H1 (cell line): ENCODE measurements around the gene LGALS8. TPM values are rescaled to one million over a fixed set of nuclear protein-coding genes. Genes with fewer than 3 reads are reported as not detected.

Experiments used
- CTCF ChIA-PET: fragments of 300-600 bp; sonication (Branson Sonifier 250); formaldehyde crosslinking; loops from one replicate; lab custom pipeline; 2021; ENCODE audit not compliant: partially characterized antibody; lab: Charles Lee
- POLR2A ChIA-PET: fragments of 300-600 bp; sonication (Branson Sonifier 250); formaldehyde crosslinking; loops from one replicate; lab custom pipeline; 2021; ENCODE audit warnings: inconsistent platforms; ENCODE audit not compliant: partially characterized antibody; lab: Charles Lee
- DNase-seq, 2 experiments: peaks; one replicate each; pipeline versions ENCODE4 v3.0.0 to v3.0.0-alpha.2; 2010 to 2022; ENCODE audit warnings: low spot score in 2 of 2, low read depth in 1 of 2, mixed read lengths in 1 of 2
- FAIRE-seq: peaks from 2 replicates; lab custom pipeline; 2011; peaks lifted over from hg19 to GRCh38; lab: Jason Lieb, UNC
- H2AFZ ChIP-seq: 2 replicates; pipeline ENCODE4 v1.8.1; 2012; ENCODE audit warnings: low read length, inconsistent platforms
- H2AK5ac ChIP-seq: 2 replicates; pipeline ENCODE4 v1.6.1; 2013; ENCODE audit warnings: low read depth, low read length
- H2BK120ac ChIP-seq: replicated peaks from 2 replicates; pipeline ENCODE3; 2013; ENCODE audit warnings: low read depth, low read length, inconsistent platforms
- H2BK12ac ChIP-seq: 2 replicates; pipeline ENCODE4 v1.6.1; 2013; ENCODE audit warnings: low read depth, low read length
- H2BK15ac ChIP-seq: 2 replicates; pipeline ENCODE4 v1.6.1; 2013; ENCODE audit warnings: low read length
- H2BK20ac ChIP-seq: 2 replicates; pipeline ENCODE4 v1.6.1; 2013; ENCODE audit warnings: low read length
- H2BK5ac ChIP-seq: 2 replicates; pipeline ENCODE4 v1.6.1; 2013; ENCODE audit warnings: low read depth, low read length
- H3K14ac ChIP-seq: 2 replicates; pipeline ENCODE4 v1.6.1; 2013; ENCODE audit warnings: inconsistent platforms; ENCODE audit not compliant: insufficient read length
- H3K18ac ChIP-seq: 2 replicates; pipeline ENCODE4 v1.6.1; 2013; ENCODE audit warnings: low read length; ENCODE audit errors: extremely low read depth
- H3K23ac ChIP-seq: 2 replicates; pipeline ENCODE4 v1.6.1; 2013; ENCODE audit warnings: inconsistent platforms; ENCODE audit not compliant: insufficient read length
- H3K23me2 ChIP-seq: 2 replicates; pipeline ENCODE4 v1.6.1; 2013; ENCODE audit warnings: low read depth, low read length
- H3K27ac ChIP-seq: 2 replicates; pipeline ENCODE4 v1.6.1; 2011; ENCODE audit warnings: low read depth, low read length, inconsistent platforms
- H3K27me3 ChIP-seq, 4 experiments: replicated peaks in 1 of 4; 1 replicate in 1 of 4; 2 replicates in 3 of 4; pipeline versions ENCODE4 v1.6.1 to v1.8.1; 2011 to 2013; ENCODE audit warnings: low read length in 3 of 4, mild to moderate bottlenecking in 3 of 4, inconsistent platforms in 2 of 4, mixed read lengths in 2 of 4, moderate library complexity in 1 of 4; ENCODE audit not compliant: control insufficient read depth in 3 of 4, insufficient read depth in 3 of 4; ENCODE audit errors: extremely low read depth in 1 of 4
- H3K36me3 ChIP-seq, 4 experiments: 2 replicates each; pipeline versions ENCODE4 v1.6.1 to v1.8.1; 2011 to 2013; ENCODE audit warnings: mild to moderate bottlenecking in 4 of 4, low read length in 3 of 4, moderate library complexity in 2 of 4, control low read depth in 1 of 4, inconsistent platforms in 1 of 4; ENCODE audit not compliant: insufficient read depth in 4 of 4, control insufficient read depth in 2 of 4
- H3K4ac ChIP-seq: replicated peaks from 2 replicates; pipeline ENCODE3; 2013; ENCODE audit warnings: low read length, low read depth, mixed read lengths, inconsistent platforms; ENCODE audit not compliant: insufficient read length
- H3K4me1 ChIP-seq, 4 experiments: replicated peaks in 1 of 4; 1 replicate in 1 of 4; 2 replicates in 3 of 4; pipeline versions ENCODE4 v1.6.1 to v1.8.1; 2011 to 2013; ENCODE audit warnings: low read length in 3 of 4, inconsistent platforms in 2 of 4, mixed read lengths in 1 of 4; ENCODE audit not compliant: insufficient read depth in 4 of 4, control insufficient read depth in 3 of 4
- H3K4me2 ChIP-seq, 2 experiments: 2 replicates each; pipeline versions ENCODE4 v1.6.1 to v1.8.1; 2011 to 2013; ENCODE audit warnings: low read depth in 2 of 2, low read length in 2 of 2, control low read depth in 1 of 2, inconsistent platforms in 1 of 2, mild to moderate bottlenecking in 1 of 2; ENCODE audit not compliant: insufficient read depth in 1 of 2
- H3K4me3 ChIP-seq, 4 experiments: fragments of 200-600, 300-600 bp in 1 of 4; sonication (generic), shearing (Covaris generic), sonication (Bioruptor Twin) in 1 of 4; 2 replicates each; pipeline versions ENCODE4 v1.5.1 to v1.8.1; 2011 to 2016; ENCODE audit warnings: low read length in 4 of 4, low read depth in 3 of 4, control low read depth in 2 of 4, inconsistent platforms in 2 of 4, mild to moderate bottlenecking in 2 of 4, mixed read lengths in 1 of 4, moderate library complexity in 1 of 4; ENCODE audit not compliant: insufficient read depth in 2 of 4; ENCODE audit errors: extremely low read depth in 1 of 4
- H3K56ac ChIP-seq: replicated peaks from 2 replicates; pipeline ENCODE3; 2013; ENCODE audit warnings: low read depth, mild to moderate bottlenecking, mixed read lengths, low read length, inconsistent platforms; ENCODE audit not compliant: insufficient read length
- H3K79me1 ChIP-seq: 2 replicates; pipeline ENCODE4 v1.6.1; 2013; ENCODE audit warnings: low read depth, low read length, control low read depth
- H3K79me2 ChIP-seq, 2 experiments: 2 replicates each; pipeline versions ENCODE4 v1.6.1 to v1.8.1; 2012 to 2013; ENCODE audit warnings: low read length in 2 of 2, mild to moderate bottlenecking in 2 of 2, inconsistent platforms in 1 of 2; ENCODE audit not compliant: insufficient read depth in 2 of 2, control insufficient read depth in 1 of 2
- H3K9ac ChIP-seq, 4 experiments: replicated peaks in 1 of 4; 1 replicate in 1 of 4; 2 replicates in 3 of 4; pipeline versions ENCODE4 v1.6.1 to v1.8.1; 2011 to 2013; ENCODE audit warnings: low read depth in 3 of 4, low read length in 3 of 4, control low read depth in 2 of 4, mild to moderate bottlenecking in 2 of 4, moderate library complexity in 2 of 4, inconsistent platforms in 1 of 4; ENCODE audit errors: extremely low read depth in 1 of 4
- H3K9me3 ChIP-seq, 2 experiments: 2 replicates each; pipeline versions ENCODE4 v1.6.1 to v1.8.1; 2012 to 2013; ENCODE audit warnings: mild to moderate bottlenecking in 2 of 2, moderate library complexity in 2 of 2, control low read depth in 1 of 2, inconsistent platforms in 1 of 2, low read depth in 1 of 2, low read length in 1 of 2, mixed read lengths in 1 of 2; ENCODE audit not compliant: insufficient read depth in 2 of 2
- H4K20me1 ChIP-seq, 2 experiments: replicated peaks in 1 of 2; 2 replicates each; pipeline versions ENCODE3 to v1.8.1; 2011 to 2013; ENCODE audit warnings: inconsistent platforms in 2 of 2, low read length in 2 of 2, mild to moderate bottlenecking in 1 of 2; ENCODE audit not compliant: insufficient read depth in 2 of 2, control insufficient read depth in 1 of 2
- H4K5ac ChIP-seq: 2 replicates; pipeline ENCODE4 v1.6.1; 2013; ENCODE audit warnings: low read length, low read depth, mixed read lengths, inconsistent platforms; ENCODE audit not compliant: insufficient read length
- H4K8ac ChIP-seq: 2 replicates; pipeline ENCODE4 v1.8.0; 2013; ENCODE audit warnings: mild to moderate bottlenecking, moderate library complexity, low read length, inconsistent platforms; ENCODE audit not compliant: insufficient read depth; ENCODE audit errors: extremely low read depth
- H4K91ac ChIP-seq: replicated peaks from 2 replicates; pipeline ENCODE3; 2013; ENCODE audit warnings: low read length, mixed read lengths, inconsistent platforms; ENCODE audit not compliant: insufficient read length
- ATF2 ChIP-seq: IDR thresholded peaks from 2 replicates; pipeline ENCODE4 v1.6.1; 2012; ENCODE audit warnings: low read length, inconsistent platforms
- CHD2 ChIP-seq: IDR thresholded peaks from 2 replicates; pipeline ENCODE4 v1.6.1; 2012; ENCODE audit warnings: low read length, improper control_type of control experiment
- RNF2 ChIP-seq: fragments of 200-900, 300-1000 bp; sonication (generic); IDR thresholded peaks from 2 replicates; pipeline ENCODE4 v1.7.1; 2016; ENCODE audit warnings: borderline replicate concordance, low read depth, mild to moderate bottlenecking, antibody characterized with exemption, low read length; ENCODE audit not compliant: poor library complexity, severe bottlenecking; ENCODE audit errors: missing control alignments
- SIN3A ChIP-seq, 2 experiments: IDR thresholded peaks in 1 of 2; conservative IDR thresholded peaks in 1 of 2; 2 replicates each; pipeline ENCODE4 v1.6.1; 2011 to 2012; ENCODE audit warnings: low read length in 2 of 2, improper control_type of control experiment in 1 of 2, low read depth in 1 of 2, mild to moderate bottlenecking in 1 of 2
- TEAD4 ChIP-seq: IDR thresholded peaks from 2 replicates; pipeline ENCODE4 v1.6.1; 2012; ENCODE audit warnings: low read depth, low read length, inconsistent platforms, mixed read lengths
- USF2 ChIP-seq: IDR thresholded peaks from 2 replicates; pipeline ENCODE4 v1.6.1; 2011; ENCODE audit warnings: low read length, improper control_type of control experiment
- YY1 ChIP-seq: IDR thresholded peaks from 2 replicates; pipeline ENCODE4 v1.6.1; 2011; ENCODE audit warnings: low read depth, mild to moderate bottlenecking, low read length
- WGBS, 2 experiments: shearing (Covaris generic) in 1 of 2; methylation state at CpG; one replicate each; pipeline versions ENCODE4 v1.1.6 to v1.1.7; 2013 to 2015; ENCODE audit warnings: low lambda C conversion rate in 2 of 2, mixed read lengths in 2 of 2, inconsistent platforms in 1 of 2, low coverage in 1 of 2, missing lambda C conversion rate in 1 of 2; ENCODE audit not compliant: insufficient replicate concordance in 2 of 2, insufficient coverage in 1 of 2, insufficient read length in 1 of 2; ENCODE audit errors: extremely low coverage in 1 of 2, missing lambda C conversion rate in 1 of 2; 5-methylcytosine and 5-hydroxymethylcytosine counted together
- polyA plus RNA-seq, 7 experiments: library from polyadenylated mRNA; depleted of rRNA in 3 of 7; stranded (reverse) in 5 of 7; unstranded in 2 of 7; fragments of >200 nt in 5 of 7; fragments of 200-250 nt in 2 of 7; gene quantifications; 1 replicate in 5 of 7; 2 replicates in 1 of 7; 4 replicates in 1 of 7; pipeline versions ENCODE4 v1.2.1 to v1.2.3, GENCODE V29; 2011 to 2013; ENCODE audit warnings: missing spikeins in 2 of 7, mixed read lengths in 2 of 7
- total RNA-seq: library from RNA; stranded (reverse); fragmentation: NEBNext Ultra II Directional; extraction: Animal tissue kit (Norgen Biotek cat#: 25700); gene quantifications from 2 replicates; pipeline ENCODE4 v1.2.1, GENCODE V29; 2021

Gene LGALS8
- total and polyA plus RNA-seq, 2 of the 8 experiments (the other 6 are each of a cell fraction or from before 2014, with no cell fraction given) = 7.2 to 11.6 TPM

- no peak for FAIRE-seq
- H4K8ac ChIP-seq = no peak overlapping the region
- H2BK120ac ChIP-seq = no peak overlapping the region
- H3K18ac ChIP-seq = no peak overlapping the region
- no peaks in the 10 kb centered on the region for H3K79me1 ChIP-seq
- peaks cover 0 to 3% (median 1%) of the 10 kb centered on the region in 4 experiments; a peak in 2 of 7 replicates for H3K4me1 ChIP-seq
- no peak overlapping the region for H3K27ac ChIP-seq
- H2BK20ac ChIP-seq = no peak overlapping the region
- no peak overlapping the region for H4K91ac ChIP-seq
- no peak overlapping the region for H2AFZ ChIP-seq
- no peaks in the 10 kb centered on the region for H3K79me2 ChIP-seq
- DNase-seq = no peak
- ChIA-PET CTCF (interaction anchor here (0.5 to 1.0 kb wide), 2 partner anchors 26 to 375 kb away, joined by 3 read pairs; no protein-coding TSS in a partner anchor), POLR2A (no interaction called here)
- no peak overlapping the region for H3K4me3 ChIP-seq
- H4K20me1 ChIP-seq = no peaks in the 10 kb centered on the region
- H3K4me2 ChIP-seq = no peak overlapping the region
- H3K36me3 ChIP-seq = no peaks in the 10 kb centered on the region
- H3K56ac ChIP-seq = no peak overlapping the region
- no peak overlapping the region for H3K14ac ChIP-seq
- H4K5ac ChIP-seq = no peak overlapping the region
- H3K4ac ChIP-seq = no peak overlapping the region
- TF ChIP-seq SIN3A (conservative IDR thresholded peaks at IDR 0.05 in 1 of 2, IDR thresholded peaks at IDR 0.05 in 1 of 2; ENCODE audit: low read depth in 1 of 2, low read length in 2 of 2) (no peak), ATF2 (no peak), YY1 (no peak), CHD2 (no peak), TEAD4 (no peak), USF2 (no peak), RNF2 (no peak)
- H3K23ac ChIP-seq = no peak overlapping the region
- H3K9ac ChIP-seq = no peak overlapping the region
- no peak overlapping the region for H2AK5ac ChIP-seq
- no peak overlapping the region for H2BK5ac ChIP-seq
- no peaks in the 10 kb centered on the region for H3K9me3 ChIP-seq
- no peak overlapping the region for H2BK12ac ChIP-seq
- WGBS, 2 experiments = 86% methylated on average over 4 of the region's 4 CpGs; no CpG with 5 or more reads in 1 of the 2 experiments
- H2BK15ac ChIP-seq = no peak overlapping the region
- H3K23me2 ChIP-seq = no peaks in the 10 kb centered on the region; the same call in 1 of the 2 replicates
- H3K27me3 ChIP-seq = no peaks in the 10 kb centered on the region
Observed at GRCh38 chr1:236514703-236515442, 8.9 kb upstream of the LGALS8 start.
